GM06990 (cell line): ENCODE data around the gene ASPRV1.

Experiments used
- DNase-seq: peaks from one replicate; pipeline ENCODE4 v3.0.0-alpha.2; 2011; ENCODE audit not compliant: insufficient read length; ENCODE audit errors: extremely low read depth
- H3K27me3 ChIP-seq: replicated peaks from 2 replicates; pipeline ENCODE4 v1.6.0; 2011; ENCODE audit warnings: low read length; ENCODE audit not compliant: control insufficient read depth, insufficient read depth
- H3K36me3 ChIP-seq: 2 replicates; pipeline ENCODE4 v1.5.1; 2011; ENCODE audit warnings: low read length; ENCODE audit not compliant: control insufficient read depth, insufficient read depth
- H3K4me3 ChIP-seq: replicated peaks from 2 replicates; pipeline ENCODE4 v1.5.1; 2011; ENCODE audit warnings: low read depth, mild to moderate bottlenecking, control low read depth, low read length
- CTCF ChIP-seq: IDR thresholded peaks from 2 replicates; pipeline ENCODE4 v1.5.1; 2011; ENCODE audit warnings: low read length, control low read depth, mild to moderate bottlenecking, inconsistent platforms; ENCODE audit not compliant: insufficient read depth, poor library complexity, severe bottlenecking

The ASPRV1 gene

GRCh38 chr2:69993048-69993565 is 31.7 kb upstream of the ASPRV1 start:
- TF ChIP-seq CTCF = no peak
- H3K36me3 ChIP-seq = no peaks in the 10 kb centered on the region
- H3K27me3 ChIP-seq = no peaks in the 10 kb centered on the region
- no peak overlapping the region for H3K4me3 ChIP-seq
- no peak for DNase-seq

- TF ChIP-seq CTCF = no peak
Observed at GRCh38 chr2:69992310-69993047, 31.0 kb upstream of the ASPRV1 start.

GRCh38 chr2:69989441-69990105 is 28.1 kb upstream of the ASPRV1 start:
- H3K27me3 ChIP-seq = no peaks in the 10 kb centered on the region
- no peak for TF ChIP-seq CTCF
- no peak overlapping the region for H3K4me3 ChIP-seq
- no peaks in the 10 kb centered on the region for H3K36me3 ChIP-seq
- DNase-seq = no peak

More at GRCh38 chr2:69992310-69993047, 31.0 kb upstream of the ASPRV1 start:
- DNase-seq = no peak
- Histone ChIP-seq H3K36me3 (no peaks in the 10 kb centered on the region), H3K4me3 (no peak overlapping the region), H3K27me3 (no peaks in the 10 kb centered on the region)

GRCh38 chr2:69989009-69989408 is 27.6 kb upstream of the ASPRV1 start:
- H3K4me3 ChIP-seq = no peak overlapping the region
- H3K27me3 ChIP-seq = no peaks in the 10 kb centered on the region
- DNase-seq = no peak
- H3K36me3 ChIP-seq = no peaks in the 10 kb centered on the region
- no peak for TF ChIP-seq CTCF

- Histone ChIP-seq H3K36me3 (no peaks in the 10 kb centered on the region), H3K4me3 (no peak overlapping the region), H3K27me3 (no peaks in the 10 kb centered on the region)
- DNase-seq = no peak
- TF ChIP-seq CTCF = no peak
Observed at GRCh38 chr2:69988086-69988635, 26.7 kb upstream of the ASPRV1 start.
